Right atrium auricular region (tissue), 2 donors: Measurements from ENCODE around the gene PAFAH1B2. TPM values are rescaled to one million over a fixed set of nuclear protein-coding genes. Genes with fewer than 3 reads are reported as not detected.
A peak's percentile ranks its signal among the peaks of the same experiment; 100 is the strongest.
"Not testable (repeated sequence)": the region's sequence is repeated elsewhere in the genome, so short reads cannot be mapped to it uniquely, and the experiment has no call there.

ENCODE experiments used
- DNase-seq: peaks from one replicate; pipeline ENCODE4 v3.0.0-alpha.2; 2019; ENCODE audit warnings: low spot score
- H3K27ac ChIP-seq, 2 donors: fragments of 200-600 bp; sonication (generic); 1 replicate in 1 of 2; 2 replicates in 1 of 2; pipeline ENCODE4 v1.5.1; 2016 to 2019
- H3K27me3 ChIP-seq, 2 donors: fragments of 200-600 bp; sonication (generic); one replicate each; pipeline versions ENCODE4 v1.5.1 to v1.6.0; 2017 to 2019
- H3K36me3 ChIP-seq: fragments of 200-600 bp; sonication (generic); one replicate; pipeline ENCODE4 v1.5.1; 2016
- H3K4me1 ChIP-seq, 2 donors: fragments of 200-600 bp; sonication (generic); one replicate each; pipeline versions ENCODE4 v1.5.1 to v1.6.0; 2017 to 2019
- H3K4me3 ChIP-seq, 2 donors: fragments of 200-600 bp; sonication (generic); 1 replicate in 1 of 2; 2 replicates in 1 of 2; pipeline ENCODE4 v1.5.1; 2017 to 2019; ENCODE audit warnings: mild to moderate bottlenecking in 1 of 2, moderate library complexity in 1 of 2
- H3K9me3 ChIP-seq, 2 donors: fragments of 200-600 bp; sonication (generic); one replicate each; pipeline ENCODE4 v1.5.1; 2019
- total RNA-seq, 2 donors: library from RNA; depleted of rRNA; stranded (reverse); fragments of >200 nt; gene quantifications; one replicate each; pipeline ENCODE4 v1.1.0, GENCODE V29; 2016
- TF ChIP-seq, protein P1 (sequence below), 2 donors: fragments of 200-600 bp; sonication (generic); IDR thresholded peaks; one replicate each; pipeline ENCODE4 v1.5.1; 2019; ENCODE audit warnings: antibody characterized with exemption in 2 of 2

PAFAH1B2 gene
- total RNA-seq, 2 donors from 2014 or later: 41.1 to 65.8 TPM

DNA sequence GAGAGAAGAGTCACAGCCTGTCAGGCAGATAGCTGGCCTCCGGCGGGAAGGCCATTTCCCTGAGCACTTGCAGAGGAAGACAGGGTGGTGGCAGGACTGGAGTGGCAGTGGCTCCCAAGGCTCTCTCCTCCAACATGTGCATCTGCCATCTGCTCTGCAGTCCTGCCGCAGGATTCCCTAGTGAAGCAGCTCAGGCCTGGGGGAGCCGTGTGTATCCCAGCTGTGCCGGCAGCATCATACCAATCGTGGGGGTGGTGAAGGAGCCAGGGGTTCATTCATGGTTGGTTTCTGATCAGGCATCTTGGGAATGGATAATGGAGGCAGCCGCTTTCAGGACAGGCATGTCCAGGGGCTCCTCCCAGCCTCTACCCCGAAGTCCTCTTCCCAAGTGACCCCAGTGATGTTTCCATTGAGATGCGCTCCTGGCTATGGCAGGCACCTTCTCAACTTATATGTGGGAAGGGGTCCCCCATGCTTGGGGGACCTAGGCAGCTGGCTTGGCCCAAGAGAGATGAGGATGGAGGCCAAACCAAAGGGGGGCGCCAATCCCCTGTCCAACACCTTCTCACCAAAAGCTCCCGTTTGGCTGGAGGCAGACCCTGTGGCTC, 61.2 kb downstream of the PAFAH1B2 start:
- Histone ChIP-seq H3K4me3 (peak overlapping the region in 1 of 2 donors; percentile 6), H3K27me3 (no peaks in the 10 kb centered on the region), H3K4me1 (peaks cover 0 to 47% of the 10 kb centered on the region in 2 donors), H3K36me3 (peaks cover 56% of the 10 kb centered on the region), H3K27ac (peak overlapping the region; percentile 86 to 88), H3K9me3 (no peaks in the 10 kb centered on the region)
- TF ChIP-seq, protein P1, sequence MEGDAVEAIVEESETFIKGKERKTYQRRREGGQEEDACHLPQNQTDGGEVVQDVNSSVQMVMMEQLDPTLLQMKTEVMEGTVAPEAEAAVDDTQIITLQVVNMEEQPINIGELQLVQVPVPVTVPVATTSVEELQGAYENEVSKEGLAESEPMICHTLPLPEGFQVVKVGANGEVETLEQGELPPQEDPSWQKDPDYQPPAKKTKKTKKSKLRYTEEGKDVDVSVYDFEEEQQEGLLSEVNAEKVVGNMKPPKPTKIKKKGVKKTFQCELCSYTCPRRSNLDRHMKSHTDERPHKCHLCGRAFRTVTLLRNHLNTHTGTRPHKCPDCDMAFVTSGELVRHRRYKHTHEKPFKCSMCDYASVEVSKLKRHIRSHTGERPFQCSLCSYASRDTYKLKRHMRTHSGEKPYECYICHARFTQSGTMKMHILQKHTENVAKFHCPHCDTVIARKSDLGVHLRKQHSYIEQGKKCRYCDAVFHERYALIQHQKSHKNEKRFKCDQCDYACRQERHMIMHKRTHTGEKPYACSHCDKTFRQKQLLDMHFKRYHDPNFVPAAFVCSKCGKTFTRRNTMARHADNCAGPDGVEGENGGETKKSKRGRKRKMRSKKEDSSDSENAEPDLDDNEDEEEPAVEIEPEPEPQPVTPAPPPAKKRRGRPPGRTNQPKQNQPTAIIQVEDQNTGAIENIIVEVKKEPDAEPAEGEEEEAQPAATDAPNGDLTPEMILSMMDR (IDR thresholded peaks at IDR 0.05): no peak
- DNase-seq: no peak

DNA sequence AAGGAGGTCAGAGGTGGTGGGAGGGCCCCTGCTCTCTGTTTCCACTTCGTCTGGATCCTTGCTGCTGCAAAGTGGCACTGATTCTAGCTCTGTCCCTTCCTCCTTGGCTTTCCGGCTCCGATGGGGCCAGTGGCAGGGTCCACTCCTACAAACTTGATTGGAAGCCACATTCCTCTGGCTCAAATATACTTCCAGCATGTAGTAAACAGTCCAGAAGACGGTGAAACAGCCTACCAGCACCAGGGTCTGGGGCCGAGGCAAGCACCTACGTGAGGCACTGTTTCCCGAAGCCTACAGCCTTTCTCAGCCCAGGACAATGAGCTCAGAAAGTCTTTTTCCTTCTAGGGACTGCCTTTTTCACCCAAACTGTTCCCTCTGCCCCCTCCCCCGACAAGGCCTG, 62.0 kb downstream of the PAFAH1B2 start:
- peaks cover 0 to 40% of the 10 kb centered on the region in 2 donors for H3K4me1 ChIP-seq
- not testable (repeated sequence) for DNase-seq, H3K9me3 ChIP-seq, H3K27me3 ChIP-seq, H3K4me3 ChIP-seq
- H3K27ac ChIP-seq: peak overlapping the region; percentile 46 to 88
- H3K36me3 ChIP-seq: peaks cover 48% of the 10 kb centered on the region

DNA sequence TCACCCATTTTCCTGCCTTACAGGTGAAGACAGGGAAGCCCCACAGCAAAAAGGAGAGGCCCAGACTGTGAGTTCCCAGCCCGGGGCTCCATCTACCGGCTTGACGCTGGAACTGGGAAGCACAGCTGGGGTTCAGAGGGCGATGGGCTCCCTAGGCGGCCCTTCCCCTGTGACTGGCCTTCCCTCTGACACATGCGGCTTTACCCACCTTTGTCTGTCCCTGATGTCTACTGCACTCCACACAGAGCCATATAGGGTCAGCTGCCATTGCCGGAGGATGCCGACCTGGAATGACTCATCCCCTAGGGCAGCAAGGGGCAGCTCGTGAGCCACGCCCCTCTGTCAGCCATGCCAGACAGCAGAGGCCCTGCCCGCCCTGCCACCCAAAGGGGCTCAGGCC, 62.8 kb downstream of the PAFAH1B2 start:
- H3K27ac ChIP-seq, H3K9me3 ChIP-seq, H3K4me3 ChIP-seq, H3K27me3 ChIP-seq, DNase-seq: not testable (repeated sequence)
- peaks cover 0 to 34% of the 10 kb centered on the region in 2 donors for H3K4me1 ChIP-seq
- peaks cover 40% of the 10 kb centered on the region for H3K36me3 ChIP-seq

DNA sequence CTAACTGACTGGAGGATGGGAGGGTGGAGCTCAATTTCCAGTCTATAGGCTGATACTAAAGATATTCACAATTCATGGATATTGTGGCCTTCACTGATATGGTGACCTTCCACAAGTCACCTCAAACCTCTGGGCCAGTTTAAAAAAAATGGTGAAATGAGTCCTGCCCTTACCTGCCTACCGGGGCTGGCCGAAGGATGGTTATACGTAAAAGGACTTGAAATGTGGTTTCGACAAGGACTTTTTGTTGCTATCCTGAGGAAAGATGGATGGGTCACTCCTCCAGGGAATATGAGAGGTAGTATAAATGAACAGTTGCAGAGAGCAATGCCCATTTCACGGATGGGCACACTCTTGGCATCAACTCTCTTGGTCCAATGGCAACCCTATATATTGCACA, 63.4 kb downstream of the PAFAH1B2 start:
- H3K36me3 ChIP-seq: peaks cover 34% of the 10 kb centered on the region
- DNase-seq, H3K27ac ChIP-seq: not testable (repeated sequence)

DNA sequence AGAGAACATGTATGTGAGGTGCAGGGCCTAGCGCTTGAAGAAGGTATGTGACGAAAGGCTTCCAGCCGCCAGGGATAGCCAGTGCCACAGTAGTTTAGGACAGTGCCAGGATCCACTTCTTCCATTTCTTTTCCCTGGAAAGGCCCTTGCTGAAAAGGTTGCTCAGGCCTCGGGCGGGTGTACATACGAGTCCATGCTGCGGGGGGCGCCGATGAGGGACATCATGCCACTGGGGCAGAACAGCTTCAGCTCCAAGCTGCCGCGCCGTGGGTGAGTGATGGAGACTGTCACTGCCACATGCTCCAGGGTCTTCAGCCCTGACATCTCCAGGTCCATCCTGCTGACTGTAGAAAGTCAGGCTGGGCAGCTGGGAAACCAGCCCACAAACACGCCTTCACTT, 64.6 kb downstream of the PAFAH1B2 start:
- H3K4me3 ChIP-seq, H3K27ac ChIP-seq, H3K9me3 ChIP-seq, H3K27me3 ChIP-seq, DNase-seq: not testable (repeated sequence)
- Histone ChIP-seq H3K4me1 (peaks cover 0 to 18% of the 10 kb centered on the region in 2 donors), H3K36me3 (peaks cover 22% of the 10 kb centered on the region)

More for the DNA sequence above, 63.4 kb downstream of the PAFAH1B2 start:
- H3K4me1 ChIP-seq: peaks cover 0 to 31% of the 10 kb centered on the region in 2 donors
- not testable (repeated sequence) for H3K27me3 ChIP-seq, H3K4me3 ChIP-seq, H3K9me3 ChIP-seq

DNA sequence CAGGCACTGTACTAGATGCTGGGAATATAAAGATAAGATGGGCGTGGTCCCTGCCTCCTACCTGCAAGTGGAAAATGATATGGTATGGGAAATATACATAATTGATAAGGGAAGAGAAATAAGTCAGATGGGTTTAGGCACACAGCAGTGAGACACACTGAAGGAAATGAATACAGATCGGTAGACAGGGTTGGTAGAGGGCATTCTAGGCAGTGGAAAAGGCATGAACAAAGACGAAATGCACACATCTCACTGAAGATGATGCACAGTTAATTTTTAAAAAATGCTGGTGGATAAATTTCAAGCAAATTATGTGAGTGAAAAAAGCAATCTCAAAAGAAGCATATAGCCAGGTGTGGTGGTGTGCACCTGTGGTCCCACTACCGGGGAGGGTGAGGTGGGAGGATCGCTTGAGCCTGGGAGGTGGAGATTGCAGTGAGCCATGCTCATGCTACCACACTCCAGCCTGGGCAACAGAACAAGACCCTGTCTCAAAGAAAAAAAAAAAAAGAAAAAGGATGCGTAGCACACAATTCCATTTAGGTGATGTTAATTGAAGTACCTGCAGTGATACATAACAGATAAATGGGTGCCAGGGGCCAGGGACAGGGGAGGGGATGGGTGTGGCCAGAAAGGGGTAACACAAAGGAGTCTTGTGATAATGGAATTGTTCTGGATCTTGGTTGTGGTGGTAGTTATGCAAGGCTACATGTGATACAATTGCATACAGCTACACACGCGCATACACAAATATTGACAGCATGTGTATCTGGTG, 65.5 kb downstream of the PAFAH1B2 start:
- Histone ChIP-seq H3K4me1 (peaks cover 0 to 10% of the 10 kb centered on the region in 2 donors), H3K36me3 (peaks cover 20% of the 10 kb centered on the region)
- H3K4me3 ChIP-seq, H3K27ac ChIP-seq, H3K9me3 ChIP-seq, H3K27me3 ChIP-seq, DNase-seq: not testable (repeated sequence)

DNA sequence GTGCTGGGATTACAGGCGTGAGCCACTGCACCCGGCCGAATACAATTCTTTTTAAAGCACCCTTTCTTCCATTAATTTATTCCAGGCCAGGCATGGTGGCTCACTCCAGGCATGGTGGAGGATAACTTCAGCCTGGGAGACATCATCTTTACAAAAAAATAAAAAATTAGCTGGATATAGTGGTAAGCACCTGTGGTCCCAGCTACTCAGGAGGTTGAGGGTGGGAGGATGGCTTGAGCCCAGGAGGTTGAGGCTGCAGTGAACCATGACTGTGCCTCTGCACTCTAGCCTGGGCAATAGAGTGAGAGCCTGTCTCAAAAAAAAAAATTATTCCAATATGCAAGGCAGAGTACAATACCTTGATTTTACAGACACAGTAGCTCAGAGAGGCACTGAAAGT, 66.5 kb downstream of the PAFAH1B2 start:
- H3K4me1 ChIP-seq: no peaks in the 10 kb centered on the region
- no peak overlapping the region for H3K27ac ChIP-seq
- no peak overlapping the region for H3K4me3 ChIP-seq
- peaks cover 15% of the 10 kb centered on the region for H3K36me3 ChIP-seq
- H3K9me3 ChIP-seq: no peaks in the 10 kb centered on the region
- H3K27me3 ChIP-seq: no peaks in the 10 kb centered on the region
- DNase-seq: no peak
- TF ChIP-seq, protein P1 (IDR thresholded peaks at IDR 0.05): no peak

DNA sequence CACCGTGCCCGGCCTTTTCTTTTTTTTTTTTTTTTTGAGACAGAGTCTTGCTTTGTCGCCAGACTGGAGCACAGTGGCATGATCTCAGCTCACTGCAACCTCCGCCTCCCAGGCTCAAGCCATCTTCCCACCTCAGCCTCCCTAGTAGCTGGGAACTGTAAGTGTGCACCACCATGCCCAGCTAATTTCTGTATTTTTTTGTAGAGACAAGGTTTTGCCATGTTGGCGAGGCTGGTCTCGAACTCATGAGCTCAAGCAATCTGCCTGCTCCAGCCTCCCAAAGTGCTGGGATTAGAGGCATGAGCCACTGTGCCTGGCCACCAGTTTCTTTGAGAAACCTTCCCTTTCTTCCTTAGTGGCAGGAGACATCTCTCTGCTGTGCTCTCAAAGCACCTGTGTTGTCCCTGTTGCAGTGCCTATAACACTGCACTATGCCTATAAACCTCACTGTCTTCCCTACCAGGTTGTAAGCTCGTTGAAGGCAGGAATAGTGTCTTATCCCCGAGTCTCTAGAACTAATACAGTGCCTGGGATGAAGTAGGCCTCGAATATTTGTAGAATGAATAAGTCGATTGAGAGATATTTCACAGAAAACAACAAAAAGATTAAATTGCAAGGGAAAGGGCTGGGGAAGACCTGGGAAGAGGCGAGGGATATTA, 68.7 kb downstream of the PAFAH1B2 start:
- Histone ChIP-seq H3K27ac (no peak overlapping the region), H3K27me3 (no peaks in the 10 kb centered on the region)
- TF ChIP-seq, protein P1 (IDR thresholded peaks at IDR 0.05): no peak

More for the DNA sequence above, 68.7 kb downstream of the PAFAH1B2 start:
- DNase-seq: no peak
- H3K4me3 ChIP-seq: no peak overlapping the region
- H3K4me1 ChIP-seq: peaks cover 0 to 17% of the 10 kb centered on the region in 2 donors
- H3K9me3 ChIP-seq: no peaks in the 10 kb centered on the region
- peaks cover 12% of the 10 kb centered on the region for H3K36me3 ChIP-seq
